COLO829 (cell line): ENCODE measurements around the gene USP1.

ENCODE experiments used
- DNase-seq: peaks from one replicate; pipeline ENCODE4 v3.0.0; 2012; ENCODE audit warnings: low spot score

Gene USP1

DNA sequence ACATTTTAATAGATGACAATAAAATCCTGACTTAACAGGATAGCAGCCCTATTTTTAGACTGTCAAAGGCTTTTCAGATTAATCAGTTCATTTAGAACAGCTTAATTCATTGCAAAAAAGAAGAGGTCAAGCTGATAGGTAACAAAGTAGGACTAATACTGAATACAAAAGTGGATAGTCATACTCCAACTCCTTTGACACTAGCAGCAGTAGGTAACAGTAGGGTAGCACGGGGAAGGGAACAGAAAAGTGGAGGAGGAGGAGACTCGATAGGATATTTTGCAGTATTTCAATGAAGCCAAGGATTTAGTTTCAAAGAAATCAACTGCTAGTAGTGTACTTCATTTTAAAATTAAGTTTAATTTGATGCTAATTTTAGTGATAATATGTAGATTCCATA lies 51.1 kb downstream of the USP1 start:
- DNase-seq, result no peak

DNA sequence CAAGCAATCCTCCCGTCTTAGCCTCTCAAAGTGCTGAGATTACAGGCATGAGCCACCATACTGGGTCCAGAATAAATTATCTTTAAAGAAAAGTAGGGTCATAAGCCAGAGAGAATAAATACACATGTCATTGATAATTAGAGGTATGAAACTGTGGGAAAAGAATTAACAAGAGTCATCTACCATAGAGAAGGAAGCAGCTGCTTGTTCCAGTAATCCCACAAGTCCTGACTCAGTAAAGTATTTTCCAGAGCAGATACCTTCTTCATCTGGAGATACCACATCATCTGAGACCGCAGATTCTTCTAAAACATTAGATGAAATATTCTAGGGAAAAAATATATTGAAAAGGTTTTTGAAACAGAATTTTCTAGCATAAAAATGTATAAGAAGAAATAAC lies 55.7 kb downstream of the USP1 start:
- no peak for DNase-seq

DNA sequence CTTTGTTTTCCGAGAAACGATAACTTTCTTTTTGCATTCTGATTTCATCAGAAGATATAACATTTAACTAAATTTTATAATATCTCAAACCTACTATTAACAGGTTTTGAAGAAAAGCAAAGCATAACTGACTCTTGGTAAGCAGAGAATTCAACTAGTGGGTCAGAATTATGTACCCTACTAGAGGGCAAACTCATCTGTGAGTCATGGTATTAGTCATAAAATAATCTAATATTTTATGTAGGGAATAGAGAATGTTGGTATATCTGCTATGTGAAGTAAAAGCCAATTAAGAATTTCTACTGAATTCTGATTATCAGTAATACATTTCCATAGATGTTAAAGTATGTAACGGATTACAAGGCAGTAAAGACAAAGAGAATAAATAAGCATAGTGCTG lies 56.8 kb downstream of the USP1 start:
- no peak for DNase-seq

DNA sequence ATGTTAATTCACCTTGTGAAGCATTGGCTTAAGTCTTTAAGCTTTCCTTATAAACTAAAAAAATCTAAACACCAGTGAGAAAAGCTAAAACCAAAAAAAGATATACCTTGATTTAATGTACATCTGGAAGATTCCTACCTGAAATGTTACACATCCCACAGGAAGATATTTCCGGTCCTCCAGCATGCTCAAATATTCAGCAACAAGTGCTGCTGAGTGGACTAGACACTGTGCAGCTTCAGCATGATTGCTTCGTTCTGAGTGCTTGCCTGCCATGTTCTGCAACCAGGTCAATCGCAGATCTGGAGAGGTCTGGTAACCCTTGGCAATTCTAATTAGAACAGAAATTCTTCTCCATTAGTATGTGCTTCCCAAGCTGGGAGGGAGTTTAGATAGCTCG lies 57.3 kb downstream of the USP1 start:
- no peak for DNase-seq

DNA sequence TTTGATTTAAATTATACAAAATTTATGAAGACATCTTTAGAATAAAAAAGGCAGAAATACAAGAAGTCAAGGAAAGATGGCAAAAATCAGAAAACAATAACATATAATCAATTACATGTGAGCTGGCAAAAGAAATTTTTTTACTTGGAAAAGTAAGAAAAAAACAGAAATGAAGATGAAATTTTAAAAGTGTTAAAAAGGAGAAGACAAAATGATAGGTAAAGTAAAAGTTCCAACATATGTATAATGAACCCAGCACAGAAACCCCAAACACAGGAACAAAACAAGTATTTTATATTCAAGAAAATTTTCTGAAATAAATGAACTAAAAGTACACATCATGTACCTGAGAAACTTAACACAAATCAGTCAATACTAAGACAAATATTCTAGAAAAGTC lies 63.4 kb downstream of the USP1 start:
- no peak for DNase-seq
